Left kidney (tissue), 2 donors: ENCODE results near the gene SCUBE1. TPM values are rescaled to one million over a fixed set of nuclear protein-coding genes. Genes with fewer than 3 reads are reported as not detected.

Experiments
- DNase-seq: peaks from one replicate; pipeline ENCODE4 v3.0.0-alpha.2; 2013
- polyA plus RNA-seq: library from polyadenylated mRNA; unstranded; fragments of 120-200 nt; gene quantifications from one replicate; pipeline ENCODE4 v1.2.1, GENCODE V29; 2013; ENCODE audit not compliant: insufficient read length

Gene SCUBE1
- polyA plus RNA-seq, 1 donor: 8.7 TPM

GRCh38 chr22:43198936-43199335, 144.2 kb downstream of the SCUBE1 start:
- no peak for DNase-seq

DNA sequence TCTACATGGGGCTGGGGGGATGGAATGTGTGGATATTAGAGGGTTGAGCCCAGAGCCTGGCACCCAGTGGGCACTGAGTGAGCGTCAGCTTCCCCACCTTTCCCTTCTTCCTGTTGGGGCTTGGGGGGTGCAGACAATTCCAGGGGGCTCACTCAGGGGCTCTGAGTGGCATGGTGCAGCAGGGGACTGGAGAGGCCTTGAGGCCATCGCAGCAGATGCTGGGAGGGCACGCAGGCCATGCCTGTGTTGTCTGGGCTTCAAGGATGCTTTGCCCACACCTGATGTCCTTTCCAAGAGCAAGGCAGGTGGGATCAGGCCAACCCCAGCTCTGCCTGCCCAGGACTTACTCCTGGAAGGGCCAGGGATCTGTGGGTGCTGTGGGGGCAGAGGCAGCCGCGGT, 145.0 kb downstream of the SCUBE1 start:
- DNase-seq: no peak

DNA sequence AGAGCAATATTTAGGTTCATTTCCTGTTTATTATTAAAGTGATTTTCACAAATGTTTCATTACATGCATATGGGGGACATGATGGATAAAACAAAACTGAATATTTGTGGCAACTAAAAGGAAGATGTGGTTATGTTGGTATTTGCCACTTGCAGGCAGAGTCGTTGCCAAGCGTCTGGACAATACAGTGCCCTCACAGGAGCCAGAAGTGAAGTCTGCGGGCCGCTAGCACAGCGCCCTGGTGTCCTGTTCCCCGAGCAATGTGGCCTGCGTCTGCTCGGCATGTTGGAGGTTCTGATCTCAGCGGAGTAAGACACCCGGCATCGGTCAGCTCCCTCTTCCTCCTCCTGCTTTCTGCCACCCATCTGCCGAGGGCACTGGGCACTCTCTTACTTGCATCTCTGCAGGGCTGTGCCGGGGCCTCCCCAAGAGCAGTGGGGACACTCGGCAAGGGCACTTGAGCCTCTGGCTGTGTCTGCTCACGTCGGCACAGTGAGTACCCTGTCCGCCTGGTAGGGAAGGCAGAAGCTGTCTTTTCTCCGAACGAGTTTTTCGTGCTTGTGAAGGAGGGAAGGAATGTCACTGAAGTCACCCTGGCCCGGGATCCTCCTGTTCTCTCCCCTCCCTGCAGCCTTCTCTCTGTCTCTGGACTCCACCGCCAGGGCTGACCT, 145.8 kb downstream of the SCUBE1 start:
- DNase-seq: no peak

DNA sequence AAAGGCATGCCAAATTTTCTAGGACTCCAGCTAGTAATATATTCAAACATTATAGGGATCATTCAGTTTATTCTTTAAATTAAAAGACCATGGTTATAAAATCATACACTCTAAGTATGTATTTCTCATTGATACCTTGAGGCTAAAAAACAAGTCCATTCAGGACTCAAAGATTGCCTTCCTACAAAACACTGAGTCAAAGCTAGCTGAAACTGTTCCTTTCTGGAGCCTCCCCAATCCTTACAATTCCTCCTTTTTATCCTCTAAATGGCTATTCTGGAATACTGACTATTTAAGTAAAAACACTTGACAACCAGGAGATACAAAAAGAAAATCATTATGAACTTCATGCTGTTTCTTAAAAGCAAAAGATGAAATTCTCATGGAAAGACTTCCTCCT, 151.3 kb downstream of the SCUBE1 start:
- DNase-seq: no peak

GRCh38 chr22:43188829-43189545, 154.2 kb downstream of the SCUBE1 start:
- DNase-seq: no peak

GRCh38 chr22:43187171-43188099, 155.7 kb downstream of the SCUBE1 start:
- peak; percentile 96 for DNase-seq

- peak; percentile 55 for DNase-seq
Measured at GRCh38 chr22:43186272-43187170, 156.7 kb downstream of the SCUBE1 start, which contains the start of gene TTLL12. Gene TTLL12, minus strand, starts transcription at chr22:43187134. Its CDS starts 65 bp downstream, at chr22:43187069.

DNA sequence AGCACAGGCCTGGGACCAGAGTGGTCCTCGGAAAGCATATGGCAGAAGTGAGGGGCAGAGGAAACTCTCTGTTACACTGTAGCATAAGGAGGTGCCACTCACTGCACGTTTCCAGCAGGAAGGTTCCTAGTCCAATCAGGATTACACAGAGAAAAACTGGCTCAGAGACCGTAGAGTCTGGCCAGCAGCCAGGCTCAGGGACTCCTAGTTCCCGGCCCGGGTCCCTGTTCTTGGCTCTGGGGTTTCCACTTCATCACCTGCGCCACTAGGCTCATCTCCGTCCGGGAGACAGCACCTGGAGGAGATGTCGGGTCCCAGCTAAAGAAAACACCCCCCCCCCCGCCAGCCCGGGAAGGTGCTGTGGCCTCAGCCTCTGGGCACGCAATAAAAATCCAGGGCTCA, 157.3 kb downstream of the SCUBE1 start:
- peak; percentile 34 for DNase-seq

DNA sequence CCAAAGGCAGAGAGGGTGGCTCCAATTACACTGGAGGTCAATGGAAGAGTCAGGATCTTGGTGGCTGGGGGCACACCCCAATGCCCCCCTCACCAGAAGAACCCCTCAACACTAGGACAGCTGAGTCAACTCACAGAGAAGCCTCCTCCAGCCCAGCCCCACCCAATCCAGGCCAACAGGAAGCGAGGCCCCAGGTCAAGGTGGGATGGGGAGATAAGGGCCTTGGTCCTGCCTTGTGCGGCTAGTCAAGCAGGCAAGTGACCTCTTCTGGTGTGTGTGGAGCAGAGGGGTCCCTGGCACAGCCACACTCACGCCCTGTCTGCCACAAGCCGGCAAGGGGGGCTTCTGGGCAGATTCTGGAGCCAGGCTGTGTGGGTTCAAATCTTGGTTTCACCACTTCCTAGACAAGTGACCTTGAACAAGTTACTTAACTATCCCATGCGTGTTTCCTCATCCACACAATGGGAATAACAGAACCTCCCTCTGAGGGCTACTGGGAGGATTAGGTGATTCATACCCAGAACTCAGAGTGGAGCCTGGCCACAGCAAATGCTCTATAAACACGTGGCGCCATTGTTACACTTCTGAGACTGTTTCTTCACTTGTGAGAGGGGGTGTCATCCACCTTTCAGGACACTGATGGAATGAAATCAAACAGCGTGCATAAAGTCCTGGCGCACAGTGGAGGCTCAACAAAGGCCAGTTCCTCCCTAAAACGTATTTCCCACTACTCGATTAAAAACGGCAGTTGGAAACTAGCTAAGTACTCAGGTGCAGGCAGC, 159.5 kb downstream of the SCUBE1 start:
- no peak for DNase-seq

DNA sequence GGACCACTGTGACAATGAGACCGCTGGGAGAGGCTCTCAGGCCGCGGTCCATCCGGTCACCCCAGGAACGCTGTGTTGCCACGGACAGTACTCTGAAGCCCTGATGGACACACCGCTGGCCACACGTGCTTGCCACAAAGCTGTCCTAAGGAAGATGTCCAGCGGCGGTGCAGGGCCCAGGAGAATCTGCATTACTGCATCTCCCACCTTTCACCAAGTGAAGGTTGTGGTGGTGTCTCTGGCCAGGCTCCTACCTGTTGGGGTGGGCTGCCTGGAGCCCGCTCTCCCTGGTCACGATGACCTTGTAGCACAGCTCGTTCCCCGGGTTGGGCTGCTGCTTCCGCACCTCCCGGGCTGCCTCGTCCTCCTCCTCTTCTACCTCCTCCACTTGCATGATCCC, 160.4 kb downstream of the SCUBE1 start:
- DNase-seq: no peak

GRCh38 chr22:43182118-43182517, 161.1 kb downstream of the SCUBE1 start:
- no peak for DNase-seq

DNA sequence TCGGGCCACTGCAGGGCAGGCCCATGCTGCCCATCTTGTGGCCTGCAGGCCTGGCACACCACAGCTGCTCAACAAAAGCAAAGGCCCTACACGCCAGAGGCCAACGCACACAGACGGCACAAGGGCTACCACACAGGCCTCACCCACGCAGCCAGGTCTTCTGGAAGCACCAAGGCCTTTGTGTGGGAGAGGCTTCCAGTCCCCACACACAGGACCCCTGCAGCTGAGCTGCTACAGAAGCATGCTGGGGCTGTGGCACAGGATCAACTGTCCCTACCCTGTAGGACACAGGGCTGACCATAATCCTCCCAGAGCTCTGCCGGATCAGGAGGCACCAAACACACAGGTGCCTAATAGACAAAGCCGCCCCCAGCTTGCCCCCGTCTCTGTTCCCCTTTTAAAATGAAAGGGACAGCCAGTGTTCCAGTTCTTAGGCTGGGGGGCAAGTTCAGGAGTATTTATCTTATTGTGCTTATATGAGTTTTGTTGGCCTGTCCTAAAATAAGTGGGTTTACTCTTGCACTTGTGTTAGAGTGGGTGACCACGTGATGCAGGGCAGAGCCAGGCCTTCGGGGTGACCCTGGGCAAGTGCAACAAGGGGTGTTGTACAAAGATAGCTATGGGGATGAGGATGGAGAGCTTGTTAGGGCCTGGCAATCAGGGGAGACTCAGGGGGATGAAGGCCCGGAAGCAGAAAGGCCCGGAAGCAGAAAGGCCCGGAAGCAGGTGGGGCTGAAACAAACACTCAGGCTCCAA, 161.7 kb downstream of the SCUBE1 start:
- no peak for DNase-seq

GRCh38 chr22:43180670-43181069, 162.5 kb downstream of the SCUBE1 start:
- no peak for DNase-seq

DNA sequence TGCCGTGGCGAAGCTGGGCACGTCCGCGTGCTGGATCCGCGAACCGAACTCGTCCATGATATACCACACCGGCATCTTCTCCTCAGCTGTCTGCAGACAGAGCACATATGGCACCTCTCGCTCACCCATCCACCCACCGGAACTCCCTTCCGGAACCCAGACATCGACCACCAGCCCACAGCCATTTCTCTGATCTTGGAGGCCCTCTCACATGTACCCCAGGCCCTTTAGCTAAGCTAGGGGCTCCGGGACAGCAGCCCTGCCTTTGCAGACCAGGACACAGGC, 163.3 kb downstream of the SCUBE1 start:
- DNase-seq: no peak

GRCh38 chr22:43179146-43179910, 163.8 kb downstream of the SCUBE1 start:
- no peak for DNase-seq

- DNase-seq: no peak
Measured at GRCh38 chr22:43177479-43177878, 165.7 kb downstream of the SCUBE1 start.

GRCh38 chr22:43176090-43176489, 167.1 kb downstream of the SCUBE1 start:
- no peak for DNase-seq

DNA sequence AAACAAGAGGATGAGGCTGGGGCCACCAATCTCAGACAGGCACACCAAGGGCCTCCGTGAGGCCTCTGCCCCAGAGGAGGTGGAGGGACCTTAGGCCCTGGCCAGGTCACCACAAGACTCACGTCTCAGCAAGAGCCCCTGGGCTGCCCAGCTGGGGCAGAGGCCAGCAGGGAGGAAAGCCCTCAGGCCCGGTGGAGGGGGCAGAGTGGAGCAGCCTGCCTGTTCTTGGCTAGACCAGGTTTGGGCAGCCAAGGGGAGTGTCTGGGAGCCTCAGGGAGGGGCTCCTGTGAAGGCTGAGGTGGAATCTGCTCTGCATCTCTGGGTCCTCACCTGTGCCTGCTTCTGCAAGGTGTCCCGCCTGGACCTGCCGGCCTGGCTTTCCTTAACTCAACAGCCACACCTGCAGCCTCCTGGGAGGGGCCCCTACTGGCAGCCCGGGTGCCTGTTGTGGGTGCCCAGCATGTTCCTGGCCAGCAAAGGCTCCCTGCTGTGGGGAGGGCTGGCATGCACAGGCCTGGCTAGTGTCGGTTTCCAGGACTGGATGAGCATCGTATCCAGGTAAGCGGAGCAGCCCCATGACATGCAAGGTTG, 168.1 kb downstream of the SCUBE1 start:
- no peak for DNase-seq
